T-helper 9 cell (primary cell): ENCODE results near the gene TSGA10.
"Not testable (repeated sequence)": the region's sequence is repeated elsewhere in the genome, so short reads cannot be mapped to it uniquely, and the experiment has no call there.

Experiments used
- DNase-seq: peaks from one replicate; pipeline ENCODE4 v3.0.0-alpha.2; 2020

TSGA10 gene

DNA sequence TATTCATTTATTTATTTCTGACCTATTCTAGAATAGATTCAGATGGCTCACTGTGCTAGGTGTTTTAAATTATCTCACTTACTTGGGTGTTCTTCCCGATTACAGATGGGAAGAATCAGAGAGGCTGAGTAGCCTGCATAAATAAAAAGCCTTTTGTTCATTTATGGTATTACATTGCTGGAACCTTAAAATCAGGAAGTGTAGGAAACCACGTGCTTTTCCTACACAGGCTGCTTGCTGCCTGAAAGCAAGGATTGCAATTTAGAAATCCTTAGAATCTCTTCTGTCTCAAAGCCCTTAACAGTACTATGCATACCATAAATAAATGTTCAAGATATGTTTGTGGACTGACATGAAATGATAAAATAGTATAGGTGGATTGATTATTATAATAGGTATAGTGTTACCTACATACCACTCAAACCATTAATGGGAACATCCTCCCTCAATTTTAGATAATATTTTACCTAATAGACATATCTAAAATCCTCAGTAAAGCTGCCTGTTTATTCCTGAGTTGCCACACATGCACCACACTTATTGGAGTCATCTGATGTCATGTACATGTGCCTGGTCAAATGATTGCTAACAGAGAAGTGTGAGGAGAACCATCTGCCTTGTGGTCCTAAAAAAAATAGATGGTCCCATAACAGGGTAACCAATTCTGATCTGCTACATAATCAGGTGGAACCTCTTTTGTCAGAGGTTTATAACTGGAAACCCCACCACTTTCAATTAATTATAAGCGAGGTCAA, 86.7 kb downstream of the TSGA10 start:
- DNase-seq, result no peak

DNA sequence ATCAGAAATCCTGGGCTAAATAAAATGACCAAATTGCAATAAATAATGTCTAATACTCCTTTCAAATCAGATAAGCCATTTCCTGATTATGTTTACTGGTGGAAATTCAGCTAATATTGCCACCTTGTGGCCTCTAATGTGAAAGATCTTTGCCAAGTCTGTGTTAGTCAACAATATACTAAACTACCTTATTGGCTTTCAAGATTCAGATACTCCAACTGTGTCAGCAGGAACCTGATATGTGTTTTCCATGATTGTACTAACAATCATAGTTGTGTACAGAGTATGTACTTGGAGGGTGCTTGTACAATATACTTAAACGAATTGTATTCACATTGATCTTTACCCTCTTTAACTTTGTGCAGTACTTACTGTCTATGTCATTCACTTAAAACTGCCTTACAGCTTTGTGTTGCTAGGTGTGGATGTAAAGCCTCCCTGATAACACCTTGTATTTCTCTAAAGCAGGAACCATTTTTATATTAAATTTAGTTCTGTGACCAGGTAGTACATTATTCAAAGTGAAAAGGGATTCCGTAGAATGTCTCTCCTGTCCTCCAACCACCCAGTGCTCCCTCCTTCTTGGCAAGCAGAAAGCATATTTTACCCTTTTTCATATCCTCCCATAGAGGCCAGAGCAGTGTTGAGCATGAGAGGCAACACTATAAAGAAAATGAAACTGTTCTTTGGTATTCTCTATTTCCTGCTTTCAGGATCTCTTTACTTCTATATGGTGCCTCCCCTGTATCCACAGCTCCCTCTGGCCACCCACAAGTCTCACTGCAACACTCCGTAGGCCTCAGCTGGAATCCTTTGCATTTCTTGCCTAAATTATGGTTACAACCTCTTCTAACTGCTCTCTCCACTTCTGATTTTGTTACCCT, 88.4 kb downstream of the TSGA10 start:
- DNase-seq, result no peak

DNA sequence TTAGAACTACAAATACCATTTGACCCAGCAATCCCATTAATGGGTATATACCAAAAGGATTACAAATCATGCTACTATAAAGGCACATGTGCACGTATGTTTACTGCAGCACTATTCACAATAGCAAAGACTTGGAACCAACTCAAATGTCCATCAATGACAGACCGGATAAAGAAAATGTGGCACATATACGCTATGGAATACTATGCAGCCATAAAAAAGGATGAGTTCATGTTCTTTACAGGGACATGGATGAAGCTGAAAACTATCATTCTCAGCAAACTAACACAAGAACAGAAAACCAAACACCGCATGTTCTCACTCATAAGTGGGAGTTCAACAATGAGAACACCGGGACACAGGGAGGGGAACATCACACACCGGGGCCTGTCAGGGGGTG, 105.6 kb downstream of the TSGA10 start:
- DNase-seq, result not testable (repeated sequence)

DNA sequence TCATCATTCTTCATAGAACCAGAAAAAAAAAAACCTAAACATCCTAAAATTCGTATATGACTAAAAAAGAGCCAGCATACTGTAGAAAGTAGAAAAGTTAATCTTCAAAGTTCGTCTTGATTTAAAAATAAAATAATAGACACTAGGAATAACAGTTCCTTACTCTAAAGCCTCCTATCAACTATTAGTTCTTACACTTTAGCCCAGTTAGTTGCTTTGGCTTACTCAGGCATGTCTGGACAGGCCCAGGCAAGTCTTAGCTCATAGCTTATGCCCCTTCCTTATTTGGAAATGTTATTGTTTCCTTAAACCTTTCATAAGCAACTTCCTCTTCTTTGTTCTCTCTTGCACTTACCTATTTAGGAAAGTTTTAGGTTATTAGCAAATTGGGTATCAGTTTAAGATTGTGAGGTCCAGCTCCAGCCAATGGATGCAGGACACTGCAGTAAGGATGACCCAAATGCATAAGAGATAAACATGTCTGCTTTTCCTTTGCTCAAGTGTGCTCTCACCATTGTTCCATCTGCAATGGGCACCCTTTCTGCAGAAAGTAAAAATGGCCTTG, 113.9 kb downstream of the TSGA10 start:
- not testable (repeated sequence) for DNase-seq

DNA sequence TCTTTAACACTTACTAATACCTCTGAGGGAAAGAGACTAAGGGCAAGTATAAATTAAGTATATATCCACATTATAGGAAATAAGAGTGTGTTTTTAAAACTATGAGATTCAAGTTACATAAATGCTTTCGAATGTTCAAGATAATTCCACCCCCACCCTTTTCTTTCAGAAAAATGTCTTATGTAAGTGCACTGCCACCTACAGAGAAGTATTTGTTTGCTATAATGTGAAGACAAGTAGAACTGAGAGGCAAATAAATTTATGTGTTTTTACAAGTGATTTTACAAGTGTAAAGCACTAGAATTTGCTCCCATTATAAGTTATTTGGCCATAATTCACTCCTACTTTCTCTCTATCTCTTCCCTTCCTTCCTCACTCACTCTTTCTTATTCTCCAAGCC, 118.8 kb downstream of the TSGA10 start:
- no peak for DNase-seq

DNA sequence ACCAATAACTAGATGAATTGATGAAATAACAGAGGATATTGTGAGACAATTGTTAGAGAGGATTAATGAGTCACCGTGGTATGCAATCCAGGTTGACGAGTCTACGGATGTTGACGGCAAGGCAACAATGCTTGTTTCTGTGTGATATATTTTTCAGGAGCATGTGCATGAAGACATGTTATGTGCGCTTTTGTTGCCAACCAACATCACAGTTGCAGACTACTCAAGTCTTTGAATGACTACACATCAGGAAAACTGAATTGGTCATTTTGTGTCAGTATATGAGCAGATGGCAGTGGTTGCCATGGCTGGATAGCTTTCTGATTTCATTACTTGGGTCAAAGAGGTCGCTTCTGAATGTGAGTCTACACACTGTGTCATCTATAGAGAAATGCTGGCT, 122.0 kb downstream of the TSGA10 start:
- no peak for DNase-seq

DNA sequence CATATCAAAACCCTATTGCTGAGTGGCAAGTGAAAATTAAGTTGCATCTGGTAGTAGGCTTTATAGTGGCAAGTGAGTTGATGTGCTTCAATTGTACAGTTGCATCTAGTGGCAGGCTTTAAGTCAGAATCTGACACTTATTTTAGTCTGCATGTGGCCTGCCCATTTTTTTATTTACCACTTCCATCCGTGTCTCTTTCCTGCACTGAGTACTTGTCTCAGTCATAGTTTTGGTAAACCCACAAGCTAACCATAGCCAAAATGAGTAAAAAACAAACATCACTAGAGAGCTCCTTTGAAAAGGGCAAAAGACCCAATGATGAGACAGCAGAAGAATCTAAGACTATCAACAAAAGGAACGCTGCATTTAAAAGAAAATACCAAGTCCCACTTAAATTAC, 122.7 kb downstream of the TSGA10 start:
- no peak for DNase-seq

DNA sequence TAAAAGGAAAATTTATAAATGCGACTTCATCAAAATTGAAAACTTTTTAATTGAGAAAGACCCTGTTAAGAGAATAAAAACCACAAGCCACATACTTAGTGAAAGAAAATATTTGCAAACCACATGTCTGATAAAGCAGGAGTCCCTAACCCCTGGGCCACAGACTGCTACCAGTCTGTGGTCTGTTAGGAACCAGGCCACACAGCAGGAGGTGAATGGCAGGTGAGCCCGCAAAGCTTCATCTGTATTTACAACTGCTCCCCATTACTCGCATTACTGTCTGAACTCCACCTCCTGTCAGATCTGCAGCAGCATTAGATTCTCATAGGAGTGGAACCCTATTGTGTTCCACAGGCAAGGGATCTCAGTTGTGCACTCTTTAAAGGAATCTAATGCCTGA, 123.3 kb downstream of the TSGA10 start:
- no peak for DNase-seq

DNA sequence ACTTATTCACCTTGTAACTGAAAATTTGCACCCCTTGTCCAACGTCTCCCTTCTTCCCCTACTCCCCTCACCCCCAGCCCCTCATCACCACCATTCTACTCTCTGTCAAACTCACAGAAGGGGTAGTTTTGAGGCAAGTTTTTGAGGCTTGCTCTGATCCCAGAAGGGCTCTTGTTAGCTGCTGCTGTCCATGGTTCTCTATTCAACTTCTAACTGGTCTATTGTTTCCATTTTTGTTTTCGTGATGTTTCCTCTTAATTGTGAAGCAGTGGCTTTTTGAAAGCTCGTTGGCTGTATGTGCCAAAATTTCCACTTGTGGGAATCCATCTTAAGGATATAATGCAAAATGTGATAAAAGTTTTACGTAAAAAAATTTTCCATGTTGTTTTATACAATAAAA, 126.2 kb downstream of the TSGA10 start:
- DNase-seq, result no peak

DNA sequence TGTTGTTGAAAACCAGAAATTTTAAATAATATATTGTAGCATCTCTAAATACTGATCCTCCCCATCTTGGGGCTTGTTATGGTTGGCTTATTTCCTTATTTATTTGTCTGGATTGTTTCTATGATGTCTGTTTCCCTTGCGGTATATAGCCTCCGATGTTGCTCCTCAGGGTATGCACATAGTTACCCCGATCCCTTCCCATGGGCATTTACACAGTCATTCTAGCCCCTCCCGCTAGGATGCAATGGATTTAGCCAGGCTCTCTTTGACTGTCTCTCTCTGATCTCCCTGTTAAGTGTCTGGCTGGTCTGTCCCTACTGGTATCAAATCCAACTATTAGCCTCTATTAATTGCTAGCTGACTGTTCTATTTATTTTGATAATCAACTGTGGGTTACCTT, 126.9 kb downstream of the TSGA10 start:
- no peak for DNase-seq

DNA sequence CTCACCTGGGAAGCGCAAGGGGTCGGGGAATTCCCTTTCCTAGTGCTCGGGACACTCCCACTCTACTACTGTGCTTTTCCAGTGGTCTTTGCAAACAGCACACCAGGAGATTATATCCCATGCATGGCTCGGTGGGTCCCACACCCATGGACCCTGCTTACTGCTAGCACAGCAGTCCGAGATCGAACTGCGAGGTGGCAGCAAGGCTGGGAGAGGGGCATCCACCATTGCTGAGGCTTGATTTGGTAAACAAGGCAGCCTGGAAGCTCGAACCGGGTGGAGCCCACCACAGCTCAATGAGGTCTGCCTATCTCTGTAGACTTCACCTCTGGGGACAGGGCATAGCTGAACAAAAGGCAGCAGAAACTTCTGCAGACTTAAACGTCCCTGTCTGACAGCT, 154.0 kb downstream of the TSGA10 start:
- DNase-seq, result no peak

DNA sequence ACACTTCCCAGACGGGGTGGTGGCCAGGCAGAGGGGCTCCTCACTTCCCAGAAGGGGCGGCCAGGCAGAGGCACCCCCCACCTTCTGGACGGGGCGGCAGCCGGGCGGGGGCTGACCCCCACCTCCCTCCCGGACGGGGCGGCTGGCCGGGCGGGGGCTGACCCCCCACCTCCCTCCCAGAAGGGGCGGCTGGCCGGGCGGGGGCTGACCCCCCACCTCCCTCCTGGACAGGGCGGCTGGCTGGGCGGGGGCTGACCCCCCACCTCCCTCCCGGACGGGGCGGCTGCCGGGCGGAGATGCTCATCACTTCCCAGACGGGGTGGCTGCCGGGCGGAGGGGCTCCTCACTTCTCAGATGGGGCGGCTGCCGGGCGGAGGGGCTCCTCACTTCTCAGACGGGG, 166.0 kb downstream of the TSGA10 start:
- DNase-seq, result not testable (repeated sequence)

DNA sequence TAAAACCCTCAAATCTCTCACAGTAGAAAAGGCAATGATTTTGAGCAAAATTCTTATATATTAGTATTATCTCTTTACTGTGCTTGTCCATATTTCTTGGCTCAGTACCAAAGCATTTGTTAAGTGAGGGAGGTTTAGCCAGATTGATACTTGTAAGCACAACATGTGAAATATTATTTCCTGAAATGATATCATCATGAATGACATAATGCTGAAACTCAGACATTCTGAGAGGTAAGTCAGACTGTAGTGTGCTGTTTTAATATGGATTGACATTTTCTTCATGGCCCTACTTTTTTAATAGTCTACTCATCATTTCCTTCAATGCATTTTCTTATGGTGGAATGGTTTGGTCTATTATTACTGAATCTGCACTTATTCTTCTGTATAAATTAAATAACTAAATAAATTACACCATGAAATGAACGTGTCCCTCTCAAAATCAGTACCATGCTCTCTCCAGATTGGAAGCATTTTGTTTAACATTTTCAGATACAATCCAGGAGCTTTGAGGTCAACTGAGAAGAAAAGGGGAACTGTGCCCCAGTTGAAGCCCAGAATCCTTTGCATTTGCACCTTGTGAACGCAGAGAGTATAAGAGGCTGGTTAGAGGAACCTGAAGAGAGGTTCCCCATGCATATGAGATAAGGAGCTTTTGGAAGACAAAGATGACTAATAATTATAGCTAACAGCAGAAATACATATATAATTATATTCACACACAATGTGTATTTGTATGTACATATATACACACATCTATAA, 168.7 kb downstream of the TSGA10 start:
- no peak for DNase-seq

DNA sequence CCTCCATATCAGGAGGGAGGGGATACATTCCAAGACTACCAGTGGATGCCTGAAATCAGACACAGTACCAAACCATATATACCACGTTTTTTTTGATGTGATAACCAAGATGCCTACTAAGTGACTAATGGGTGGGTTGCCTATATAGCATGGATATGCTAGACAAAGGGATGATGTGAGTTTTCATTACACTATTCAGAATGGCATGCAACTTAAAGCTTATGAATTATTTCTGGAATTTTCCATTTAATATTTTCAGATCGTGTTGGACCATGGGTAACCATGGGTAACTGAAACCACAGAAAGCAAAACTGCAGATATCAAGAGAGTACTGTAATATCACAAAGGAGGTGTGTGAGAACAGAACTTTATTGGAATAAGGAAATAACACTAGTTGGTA, 179.1 kb downstream of the TSGA10 start:
- DNase-seq, result no peak

DNA sequence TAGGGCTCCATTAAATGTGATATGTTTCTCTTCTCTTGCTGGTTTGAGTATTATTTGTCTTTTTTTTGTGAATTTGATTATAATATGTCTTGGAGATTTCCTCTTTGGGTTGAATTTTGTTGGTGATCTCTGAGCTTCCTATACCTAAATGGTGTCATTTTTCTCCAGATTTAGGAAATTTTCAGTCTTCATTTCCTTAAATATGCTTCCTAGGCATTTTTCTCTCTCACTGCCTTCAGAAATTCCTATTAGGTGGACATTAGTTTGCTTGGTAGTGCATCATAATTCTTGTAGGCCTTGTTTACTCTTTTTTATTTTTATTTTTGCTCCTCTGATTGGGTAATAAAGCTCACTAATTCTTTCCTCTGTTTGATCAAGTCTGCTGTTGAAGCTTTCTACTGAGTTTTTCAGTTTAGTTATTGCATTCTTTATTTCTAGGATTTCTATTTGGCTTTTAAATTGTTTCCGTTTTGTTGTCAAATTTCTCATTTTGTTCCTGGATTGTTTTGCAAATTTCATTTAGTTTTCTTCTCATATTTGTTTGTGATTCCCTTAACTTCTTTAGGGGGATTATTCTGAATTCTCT, 182.1 kb downstream of the TSGA10 start:
- no peak for DNase-seq

DNA sequence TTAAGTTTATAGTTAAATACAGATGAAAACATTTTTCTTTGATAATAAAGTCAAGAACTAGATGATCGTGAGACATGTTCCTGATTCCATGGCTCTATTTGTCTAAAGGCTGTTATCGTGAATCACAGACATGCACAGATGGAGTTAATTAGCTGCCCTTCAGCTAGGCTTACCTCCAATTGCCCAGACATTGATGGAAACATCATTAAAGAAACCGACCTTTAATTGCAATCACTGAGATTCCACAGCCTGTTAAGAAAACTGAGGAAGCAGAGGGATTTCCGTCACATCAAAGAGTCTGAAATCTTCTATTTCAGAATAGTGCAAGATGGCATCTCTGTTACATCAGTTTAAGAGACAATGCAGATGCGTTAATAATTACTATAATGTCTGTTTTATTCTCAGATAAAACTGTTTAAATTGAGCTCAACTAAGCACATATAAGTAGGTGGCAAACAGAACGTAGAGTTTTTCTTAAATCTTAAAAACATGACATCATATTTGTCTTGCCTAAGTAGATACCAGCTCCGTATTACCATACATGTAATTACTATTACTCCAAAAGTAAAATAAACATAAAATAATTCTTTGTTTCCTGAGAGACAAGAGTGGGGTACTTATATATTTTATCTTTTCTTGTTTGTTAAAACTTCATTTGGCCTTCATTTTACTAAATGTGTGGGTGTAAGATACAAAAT, 194.8 kb downstream of the TSGA10 start:
- DNase-seq, result no peak

DNA sequence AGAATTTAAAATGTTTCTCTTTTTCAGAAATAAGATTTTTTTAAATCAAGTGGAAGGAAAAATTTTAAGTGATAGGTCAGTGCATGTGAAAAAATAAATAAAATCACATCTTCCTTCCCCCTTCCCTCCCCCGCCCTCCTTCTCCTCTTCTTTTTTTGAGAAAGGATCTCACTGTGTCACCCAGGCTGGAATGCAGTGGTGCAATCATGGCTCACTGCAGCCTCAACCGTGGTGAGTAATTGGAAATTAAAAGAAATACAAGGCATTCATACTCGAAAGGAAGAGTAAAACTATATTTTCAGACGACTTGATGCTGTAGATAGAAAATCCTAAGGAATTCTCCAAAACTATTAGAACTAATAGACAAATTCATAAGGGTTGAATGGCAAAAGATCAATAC, 201.8 kb downstream of the TSGA10 start:
- DNase-seq, result no peak

DNA sequence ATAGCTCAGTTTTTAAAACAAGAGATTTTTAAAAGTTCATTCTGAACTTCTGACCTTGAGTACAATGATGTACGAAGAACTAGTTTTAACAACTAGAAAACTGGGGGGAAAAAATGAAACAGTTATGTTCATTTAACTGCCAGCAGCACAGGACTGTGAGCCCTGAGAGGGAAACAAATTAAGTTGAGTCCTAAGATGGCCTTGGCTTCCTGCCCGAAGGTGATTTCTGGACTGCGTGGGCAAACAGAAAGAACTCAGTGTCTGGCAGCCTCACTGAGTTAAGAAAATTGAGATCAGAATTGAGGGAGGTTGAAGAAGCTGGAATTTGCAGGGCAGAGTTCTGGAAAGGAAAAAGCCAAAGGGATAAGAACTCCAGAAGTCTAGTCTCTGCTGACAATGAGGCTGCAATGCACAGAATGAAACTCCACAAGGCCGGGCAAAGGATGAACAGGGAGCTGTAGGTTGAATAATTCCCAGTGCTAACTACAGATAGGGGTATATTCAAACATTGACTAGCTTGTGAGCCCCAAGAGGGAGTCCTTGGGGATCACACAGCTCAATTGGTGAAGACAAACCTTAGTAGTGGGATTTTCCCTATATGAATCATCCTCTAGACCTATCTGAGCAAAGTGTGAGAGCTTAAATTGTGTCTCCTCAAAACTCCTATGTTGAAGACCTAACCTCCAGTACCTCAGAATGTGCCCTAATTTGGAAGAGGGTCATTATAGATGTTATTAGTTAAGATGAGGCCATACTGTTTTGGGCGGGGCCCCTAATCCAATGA, 205.6 kb downstream of the TSGA10 start:
- DNase-seq, result no peak

DNA sequence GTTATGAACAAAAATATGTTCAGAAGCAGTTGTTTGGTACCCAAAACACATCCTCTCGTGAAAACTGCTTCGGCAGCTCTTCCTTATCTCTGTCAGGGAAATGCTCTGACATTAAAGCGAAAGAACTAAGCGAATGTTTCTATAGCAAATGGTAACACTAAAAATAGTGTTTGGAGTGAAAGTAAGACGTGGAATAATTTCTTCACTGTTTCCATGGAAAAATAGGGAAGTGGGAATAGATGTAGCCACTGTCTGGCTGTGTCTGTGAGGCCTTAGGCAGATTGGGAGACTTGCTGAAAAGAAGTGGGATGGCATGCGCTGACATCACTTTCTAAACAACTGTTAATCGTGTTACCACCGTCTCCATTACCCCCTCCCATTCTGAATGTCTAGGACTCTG, 207.2 kb downstream of the TSGA10 start:
- DNase-seq, result no peak
